H9 (cell line): Measurements from ENCODE around the gene MTMR1. TPM values are rescaled to one million over a fixed set of nuclear protein-coding genes. Genes with fewer than 3 reads are reported as not detected.

Experiments
- DNase-seq: peaks from one replicate; pipeline ENCODE4 v3.0.0-alpha.2; 2017
- H2AFZ ChIP-seq: one replicate; pipeline ENCODE4 v1.6.1; 2013; ENCODE audit warnings: mild to moderate bottlenecking, low read length, control low read depth, moderate library complexity
- H2AK5ac ChIP-seq: 2 replicates; pipeline ENCODE4 v1.6.1; 2013; ENCODE audit warnings: low read length, control low read depth, mixed read lengths; ENCODE audit not compliant: insufficient read length
- H2BK120ac ChIP-seq: one replicate; pipeline ENCODE4 v1.6.1; 2013; ENCODE audit warnings: low read depth, mild to moderate bottlenecking, low read length, control low read depth, inconsistent platforms; ENCODE audit not compliant: poor library complexity, severe bottlenecking
- H2BK12ac ChIP-seq: 2 replicates; pipeline ENCODE4 v1.6.1; 2013; ENCODE audit warnings: low read length, control low read depth, mixed read lengths, low read depth; ENCODE audit not compliant: insufficient read length
- H2BK15ac ChIP-seq: 2 replicates; pipeline ENCODE4 v1.6.1; 2013; ENCODE audit warnings: low read depth, low read length, control low read depth
- H2BK20ac ChIP-seq: one replicate; pipeline ENCODE4 v1.6.1; 2013; ENCODE audit warnings: low read depth, mild to moderate bottlenecking, low read length, control low read depth, inconsistent platforms; ENCODE audit not compliant: poor library complexity, severe bottlenecking
- H2BK5ac ChIP-seq: 2 replicates; pipeline ENCODE4 v1.6.1; 2013; ENCODE audit warnings: low read length, control low read depth, mixed read lengths; ENCODE audit not compliant: insufficient read length
- H3K14ac ChIP-seq: 2 replicates; pipeline ENCODE4 v1.6.1; 2013; ENCODE audit warnings: low read length, control low read depth; ENCODE audit not compliant: insufficient read depth
- H3K18ac ChIP-seq: 2 replicates; pipeline ENCODE4 v1.6.1; 2013; ENCODE audit warnings: low read depth, mild to moderate bottlenecking, mixed read lengths, low read length, control low read depth; ENCODE audit not compliant: insufficient read length
- H3K23ac ChIP-seq: 2 replicates; pipeline ENCODE4 v1.6.1; 2013; ENCODE audit warnings: low read length, control low read depth, mixed read lengths, low read depth; ENCODE audit not compliant: insufficient read length
- H3K23me2 ChIP-seq: 2 replicates; pipeline ENCODE4 v1.6.1; 2013; ENCODE audit warnings: low read depth, mild to moderate bottlenecking, mixed read lengths, low read length, control low read depth; ENCODE audit not compliant: insufficient read length, poor library complexity, severe bottlenecking
- H3K27ac ChIP-seq: 2 replicates; pipeline ENCODE4 v1.5.1; 2013; ENCODE audit warnings: low read length, control low read depth, mixed read lengths, low read depth; ENCODE audit not compliant: insufficient read length
- H3K27me3 ChIP-seq: 2 replicates; pipeline ENCODE4 v1.6.1; 2013; ENCODE audit warnings: low read length, control low read depth, inconsistent platforms; ENCODE audit not compliant: insufficient read depth
- H3K4ac ChIP-seq: 2 replicates; pipeline ENCODE4 v1.6.1; 2013; ENCODE audit warnings: low read depth, mild to moderate bottlenecking, control low read depth, inconsistent platforms, low read length, moderate library complexity
- H3K4me1 ChIP-seq: 2 replicates; pipeline ENCODE4 v1.6.1; 2013; ENCODE audit warnings: low read length, control low read depth, inconsistent platforms; ENCODE audit not compliant: insufficient read depth
- H3K4me2 ChIP-seq: 2 replicates; pipeline ENCODE4 v1.6.1; 2013; ENCODE audit warnings: low read length, control low read depth, mixed read lengths; ENCODE audit not compliant: insufficient read length, insufficient read depth
- H3K56ac ChIP-seq: 2 replicates; pipeline ENCODE4 v1.6.1; 2013; ENCODE audit warnings: low read depth, mild to moderate bottlenecking, mixed read lengths, low read length, control low read depth; ENCODE audit not compliant: insufficient read length
- H3K79me1 ChIP-seq: 2 replicates; pipeline ENCODE4 v1.6.1; 2013; ENCODE audit warnings: low read depth, mild to moderate bottlenecking, moderate library complexity, low read length, control low read depth, inconsistent platforms; ENCODE audit not compliant: insufficient read depth, poor library complexity, severe bottlenecking
- H3K79me2 ChIP-seq: 2 replicates; pipeline ENCODE4 v1.6.1; 2013; ENCODE audit warnings: low read length, control low read depth, inconsistent platforms; ENCODE audit not compliant: insufficient read depth
- H3K9ac ChIP-seq: 2 replicates; pipeline ENCODE4 v1.6.1; 2013; ENCODE audit warnings: low read length, control low read depth, mixed read lengths; ENCODE audit not compliant: insufficient read length; ENCODE audit errors: extremely low read depth
- H3K9me3 ChIP-seq: one replicate; pipeline ENCODE4 v1.6.1; 2013; ENCODE audit warnings: low read depth, low read length, inconsistent platforms; ENCODE audit not compliant: control insufficient read depth
- H3T11ph ChIP-seq: one replicate; pipeline ENCODE4 v1.6.1; 2013; ENCODE audit warnings: mild to moderate bottlenecking, low read length, control low read depth, inconsistent platforms
- H4K20me1 ChIP-seq: one replicate; pipeline ENCODE4 v1.6.1; 2013; ENCODE audit not compliant: control insufficient read depth, insufficient read length, insufficient read depth
- H4K5ac ChIP-seq: 2 replicates; pipeline ENCODE4 v1.6.1; 2013; ENCODE audit warnings: low read depth, mild to moderate bottlenecking, mixed read lengths, low read length, control low read depth; ENCODE audit not compliant: insufficient read length
- H4K8ac ChIP-seq: replicated peaks from 2 replicates; pipeline ENCODE4 v1.6.1; 2013; ENCODE audit warnings: low read length, control low read depth, mixed read lengths, low read depth; ENCODE audit not compliant: insufficient read length
- H4K91ac ChIP-seq: 2 replicates; pipeline ENCODE4 v1.6.1; 2013; ENCODE audit warnings: low read depth, mild to moderate bottlenecking, moderate library complexity, mixed read lengths, low read length, control low read depth; ENCODE audit not compliant: insufficient read length
- H3K27ac Mint-ChIP-seq, 3 experiments: 2 replicates in 2 of 3; 3 replicates in 1 of 3; pipeline ENCODE4 v1.8.0; 2020 to 2021; ENCODE audit warnings: mixed read lengths in 3 of 3, mild to moderate bottlenecking in 1 of 3, moderate library complexity in 1 of 3
- H3K27me3 Mint-ChIP-seq: 2 replicates; pipeline ENCODE4 v1.8.0; 2021; ENCODE audit warnings: low read depth, mild to moderate bottlenecking, moderate library complexity, mixed read lengths
- H3K36me3 Mint-ChIP-seq, 3 experiments: 2 replicates in 2 of 3; 3 replicates in 1 of 3; pipeline ENCODE4 v1.8.0; 2020 to 2021; ENCODE audit warnings: low read depth in 3 of 3, mixed read lengths in 3 of 3; ENCODE audit not compliant: insufficient read depth in 1 of 3
- H3K4me1 Mint-ChIP-seq, 2 experiments: 2 replicates each; pipeline ENCODE4 v1.8.0; 2020; ENCODE audit warnings: mixed read lengths in 2 of 2
- H3K4me3 Mint-ChIP-seq, 2 experiments: 2 replicates in 1 of 2; 3 replicates in 1 of 2; pipeline ENCODE4 v1.8.0; 2020 to 2021; ENCODE audit warnings: mild to moderate bottlenecking in 2 of 2, mixed read lengths in 2 of 2, moderate library complexity in 1 of 2
- H3K9me3 Mint-ChIP-seq, 2 experiments: 2 replicates in 1 of 2; 3 replicates in 1 of 2; pipeline ENCODE4 v1.8.0; 2020; ENCODE audit warnings: mild to moderate bottlenecking in 2 of 2, mixed read lengths in 2 of 2, moderate library complexity in 1 of 2
- WGBS: extraction: QIAGEN DNeasy Blood & Tissue Kit; methylation state at CpG from one replicate; pipeline ENCODE4 v1.1.7; 2013; ENCODE audit warnings: missing lambda C conversion rate, low lambda C conversion rate, mixed read lengths; ENCODE audit not compliant: insufficient read length; ENCODE audit errors: extremely low coverage; 5-methylcytosine and 5-hydroxymethylcytosine counted together
- total RNA-seq: library from RNA; stranded (reverse); gene quantifications from 2 replicates; pipeline ENCODE4 v1.2.1, GENCODE V29; 2021
- TF ChIP-seq, protein P1 (sequence below): fragments of 200-600 bp; sonication (generic); conservative IDR thresholded peaks from 3 replicates; pipeline ENCODE4 v1.8.0; 2021; ENCODE audit warnings: antibody characterized with exemption, mild to moderate bottlenecking

The MTMR1 gene
- total RNA-seq, 1 experiment from 2014 or later, result 25.2 TPM

DNA sequence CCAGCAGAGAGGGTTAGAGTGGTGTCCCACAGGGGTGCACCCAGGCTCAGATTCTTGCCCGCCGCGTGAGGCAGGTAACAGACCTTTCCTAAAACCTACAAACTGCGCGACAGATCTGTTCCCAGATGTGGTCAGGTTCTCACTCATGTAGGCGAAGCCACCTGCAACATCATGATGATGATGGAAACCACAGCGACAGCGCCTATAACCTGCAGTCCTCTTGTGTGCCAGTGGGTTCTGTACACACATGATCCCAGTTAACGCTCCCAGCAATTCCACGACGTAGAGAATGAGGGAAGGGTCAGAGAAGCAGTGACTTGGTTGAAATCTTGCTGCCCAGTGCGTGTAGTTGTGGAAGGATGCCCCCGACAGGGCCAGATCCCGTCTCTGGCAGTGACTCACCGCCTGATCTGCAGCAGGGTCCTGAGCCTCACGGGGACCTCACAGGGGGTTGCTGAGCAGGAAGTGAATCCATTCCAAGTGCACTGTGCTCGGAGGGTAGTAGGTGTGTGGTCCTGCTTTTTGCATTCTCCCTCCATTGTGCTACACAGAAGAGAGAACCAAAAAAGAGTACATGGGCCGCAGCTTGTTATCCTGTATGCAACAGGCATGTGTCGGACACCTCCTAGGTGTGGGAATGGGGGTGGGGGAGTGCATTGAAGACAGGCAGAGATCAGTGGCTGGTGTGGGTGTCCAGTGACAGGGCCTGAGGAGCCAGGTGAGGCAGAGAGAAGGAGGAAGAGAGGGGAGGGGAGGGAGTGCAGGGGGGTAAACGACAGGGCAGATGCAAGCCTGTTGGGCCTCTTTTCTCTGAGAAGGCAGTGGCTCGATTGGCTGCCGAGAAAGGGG lies 66.6 kb downstream of the MTMR1 start:
- no peak overlapping the region for H2AK5ac ChIP-seq
- no peak overlapping the region for H2BK120ac ChIP-seq
- H3K79me2 ChIP-seq, result no peaks in the 10 kb centered on the region
- no peak overlapping the region for H2BK12ac ChIP-seq
- no peak overlapping the region for H3K56ac ChIP-seq
- H4K20me1 ChIP-seq, result peaks cover 2% of the 10 kb centered on the region
- Mint-ChIP-seq H3K4me3 (no peak overlapping the region), H3K4me1 (peaks cover 0 to 8% of the 10 kb centered on the region in 2 experiments; a peak in 1 of 4 replicates), H3K27me3 (no peaks in the 10 kb centered on the region; the same call in 1 of the 2 replicates), H3K36me3 (peaks cover 12 to 44% (median 20%) of the 10 kb centered on the region in 3 experiments; a peak in 5 of 7 replicates), H3K9me3 (peaks cover 58 to 81% of the 10 kb centered on the region in 2 experiments), H3K27ac (peak overlapping the region in 2 of 3 experiments; percentile 24 to 53; a peak in 2 of 7 replicates)
- no peaks in the 10 kb centered on the region for H3K23me2 ChIP-seq
- no peak overlapping the region for H3K27ac ChIP-seq
- no peak overlapping the region for H2BK15ac ChIP-seq
- DNase-seq, result no peak
- no peak overlapping the region for H2BK20ac ChIP-seq
- H2AFZ ChIP-seq, result no peak overlapping the region
- no peaks in the 10 kb centered on the region for H3K27me3 ChIP-seq
- no peak overlapping the region for H3K23ac ChIP-seq
- no CpG with 5 or more reads among the region's 22 CpGs for WGBS
- H3K9ac ChIP-seq, result no peak overlapping the region
- H4K91ac ChIP-seq, result no peak overlapping the region
- H4K5ac ChIP-seq, result no peak overlapping the region
- no peak overlapping the region for H3K18ac ChIP-seq
- H3K9me3 ChIP-seq, result no peaks in the 10 kb centered on the region
- H3K14ac ChIP-seq, result no peak overlapping the region
- H3K4ac ChIP-seq, result no peak overlapping the region
- no peak overlapping the region for H4K8ac ChIP-seq
- no peak overlapping the region for H2BK5ac ChIP-seq
- H3T11ph ChIP-seq, result no peak overlapping the region
- H3K4me1 ChIP-seq, result no peaks in the 10 kb centered on the region
- H3K79me1 ChIP-seq, result no peaks in the 10 kb centered on the region
- H3K4me2 ChIP-seq, result no peak overlapping the region
- TF ChIP-seq, protein P1, sequence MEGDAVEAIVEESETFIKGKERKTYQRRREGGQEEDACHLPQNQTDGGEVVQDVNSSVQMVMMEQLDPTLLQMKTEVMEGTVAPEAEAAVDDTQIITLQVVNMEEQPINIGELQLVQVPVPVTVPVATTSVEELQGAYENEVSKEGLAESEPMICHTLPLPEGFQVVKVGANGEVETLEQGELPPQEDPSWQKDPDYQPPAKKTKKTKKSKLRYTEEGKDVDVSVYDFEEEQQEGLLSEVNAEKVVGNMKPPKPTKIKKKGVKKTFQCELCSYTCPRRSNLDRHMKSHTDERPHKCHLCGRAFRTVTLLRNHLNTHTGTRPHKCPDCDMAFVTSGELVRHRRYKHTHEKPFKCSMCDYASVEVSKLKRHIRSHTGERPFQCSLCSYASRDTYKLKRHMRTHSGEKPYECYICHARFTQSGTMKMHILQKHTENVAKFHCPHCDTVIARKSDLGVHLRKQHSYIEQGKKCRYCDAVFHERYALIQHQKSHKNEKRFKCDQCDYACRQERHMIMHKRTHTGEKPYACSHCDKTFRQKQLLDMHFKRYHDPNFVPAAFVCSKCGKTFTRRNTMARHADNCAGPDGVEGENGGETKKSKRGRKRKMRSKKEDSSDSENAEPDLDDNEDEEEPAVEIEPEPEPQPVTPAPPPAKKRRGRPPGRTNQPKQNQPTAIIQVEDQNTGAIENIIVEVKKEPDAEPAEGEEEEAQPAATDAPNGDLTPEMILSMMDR, result no peak
